Transverse colon (tissue), 4 donors: Measurements from ENCODE around the gene APOL5.

Source experiments
- CTCF ChIP-seq, 5 experiments: fragments of 200-600 bp in 3 of 5; fragments of 450-650 bp in 2 of 5; sonication (generic) in 3 of 5; IDR thresholded peaks; 1 replicate in 2 of 5; 2 replicates in 3 of 5; pipeline ENCODE4 v1.5.1; 2016 to 2017; ENCODE audit warnings: antibody characterized with exemption in 5 of 5, inconsistent platforms in 3 of 5, mild to moderate bottlenecking in 2 of 5, moderate library complexity in 1 of 5
- EP300 ChIP-seq: sonication (generic); formaldehyde crosslinking; IDR thresholded peaks from one replicate; pipeline ENCODE4 v1.6.1; 2017; ENCODE audit warnings: antibody characterized with exemption, low read depth
- POLR2A ChIP-seq: fragments of 450-650 bp; IDR thresholded peaks from one replicate; pipeline ENCODE4 v1.6.1; 2016; ENCODE audit warnings: antibody characterized with exemption, mild to moderate bottlenecking, moderate library complexity
- POLR2AphosphoS5 ChIP-seq, 3 donors: sonication (generic); formaldehyde crosslinking; IDR thresholded peaks; one replicate each; pipeline ENCODE4 v1.6.1; 2016; ENCODE audit warnings: antibody characterized with exemption in 3 of 3

GRCh38 chr22:35735542-35735941 lies 17.9 kb downstream of the APOL5 start:
- TF ChIP-seq CTCF (IDR thresholded peaks at IDR 0.05) (no peak), POLR2A (no peak), POLR2AphosphoS5 (IDR thresholded peaks at IDR 0.05) (no peak), EP300 (no peak)
